K562 (cell line): ENCODE data around the gene MEF2C. TPM values are rescaled to one million over a fixed set of nuclear protein-coding genes. Genes with fewer than 3 reads are reported as not detected.

Experiments
- ATAC-seq: fragments of 200-7000 bp; cut with Tn5 transposase; 3 replicates; pipeline ENCODE4 v1.9.1; 2020; ENCODE audit warnings: moderate library complexity
- BruUV-seq: library from RNA; stranded (reverse); fragments of 400-500 nt; replicated peaks from 2 replicates; lab custom pipeline; 2021; lab: Mats Ljungman, UMichigan
- CTCF ChIA-PET: fragments of 300-600 bp; formaldehyde crosslinking; extraction: SDS; loops from one replicate; lab custom pipeline; 2021; ENCODE audit warnings: low intra/inter-chr PET ratio; lab: Yijun Ruan, JAX
- POLR2A ChIA-PET: fragments of 300-600, 350-650 bp; sonication (Branson Sonifier 250); formaldehyde crosslinking; extraction: SDS; loops from one replicate; lab custom pipeline; 2021; ENCODE audit warnings: antibody characterized with exemption, inconsistent platforms; lab: Yijun Ruan, JAX
- DNase-seq, 4 experiments: peaks; one replicate each; pipeline versions ENCODE4 v3.0.0 to v3.0.0-alpha.2; 2011 to 2018; ENCODE audit warnings: low spot score in 3 of 4, mixed read lengths in 3 of 4; ENCODE audit errors: extremely low read depth in 1 of 4
- FAIRE-seq: peaks from 2 replicates; lab custom pipeline; 2011; peaks lifted over from hg19 to GRCh38; lab: Jason Lieb, UNC
- H2AFZ ChIP-seq: 2 replicates; pipeline ENCODE4 v1.6.0; 2011; ENCODE audit warnings: low read depth, low read length, control low read depth, inconsistent platforms
- H3K27ac ChIP-seq: fragments of 200-600 bp; 3 replicates; pipeline ENCODE4 v1.8.0; 2011; ENCODE audit warnings: low read depth, mild to moderate bottlenecking, control low read depth, inconsistent platforms, low read length, moderate library complexity, mixed read lengths; ENCODE audit errors: extremely low read depth
- H3K27me3 ChIP-seq, 2 experiments: fragments of 300-600 bp in 1 of 2; 2 replicates in 1 of 2; 3 replicates in 1 of 2; pipeline versions ENCODE4 v1.6.0 to v1.8.0; 2011; ENCODE audit warnings: inconsistent platforms in 2 of 2, low read length in 2 of 2, mild to moderate bottlenecking in 1 of 2, mixed read lengths in 1 of 2, moderate library complexity in 1 of 2; ENCODE audit not compliant: control insufficient read depth in 2 of 2, insufficient read depth in 2 of 2
- H3K36me3 ChIP-seq: fragments of 300-600 bp; 3 replicates; pipeline ENCODE4 v1.8.0; 2011; ENCODE audit warnings: mild to moderate bottlenecking, low read length, inconsistent platforms; ENCODE audit not compliant: control insufficient read depth, insufficient read depth
- H3K4me1 ChIP-seq, 2 experiments: fragments of 200-600 bp in 1 of 2; replicated peaks in 1 of 2; 2 replicates in 1 of 2; 3 replicates in 1 of 2; pipeline versions ENCODE4 v1.5.1 to v1.8.0; 2011; ENCODE audit warnings: inconsistent platforms in 2 of 2, low read length in 2 of 2, mild to moderate bottlenecking in 1 of 2, mixed read lengths in 1 of 2, moderate library complexity in 1 of 2; ENCODE audit not compliant: control insufficient read depth in 2 of 2, insufficient read depth in 2 of 2
- H3K4me2 ChIP-seq: 2 replicates; pipeline ENCODE4 v1.6.1; 2011; ENCODE audit warnings: low read length, control low read depth, inconsistent platforms, mixed read lengths; ENCODE audit not compliant: insufficient read depth
- H3K4me3 ChIP-seq: fragments of 200-600 bp; sonication (generic), shearing (Covaris generic); 2 replicates; pipeline ENCODE4 v1.5.1; 2016; ENCODE audit warnings: control low read depth, inconsistent platforms
- H3K79me2 ChIP-seq: fragments of 200-600 bp; 3 replicates; pipeline ENCODE4 v1.8.0; 2011; ENCODE audit warnings: low read length, inconsistent platforms; ENCODE audit not compliant: control insufficient read depth, insufficient read depth
- H3K9ac ChIP-seq, 2 experiments: 2 replicates each; pipeline versions ENCODE4 v1.6.0 to v1.6.1; 2011; ENCODE audit warnings: low read depth in 2 of 2, low read length in 2 of 2, control low read depth in 1 of 2, inconsistent platforms in 1 of 2, mild to moderate bottlenecking in 1 of 2, mixed read lengths in 1 of 2; ENCODE audit not compliant: insufficient read depth in 1 of 2
- H3K9me1 ChIP-seq: one replicate; pipeline ENCODE4 v1.6.0; 2011; ENCODE audit warnings: inconsistent platforms, mild to moderate bottlenecking, low read length, moderate library complexity; ENCODE audit not compliant: control insufficient read depth, insufficient read depth
- H3K9me3 ChIP-seq: replicated peaks from 2 replicates; pipeline ENCODE4 v1.5.1; 2011; ENCODE audit warnings: low read depth, low read length, inconsistent platforms; ENCODE audit not compliant: control insufficient read depth, insufficient read depth
- H4K20me1 ChIP-seq: replicated peaks from 2 replicates; pipeline ENCODE4 v1.6.1; 2011; ENCODE audit warnings: low read length, inconsistent platforms, mixed read lengths; ENCODE audit not compliant: control insufficient read depth, insufficient read depth
- MCM2 ChIP-seq: fragments of 450-650 bp; IDR thresholded peaks from 2 replicates; pipeline ENCODE4 v1.6.1; 2017; ENCODE audit warnings: low read depth, mild to moderate bottlenecking
- NCOA2 ChIP-seq, 2 experiments: fragments of 450-650 bp; IDR thresholded peaks; 2 replicates each; pipeline ENCODE4 v1.6.1; 2018; ENCODE audit warnings: mild to moderate bottlenecking in 2 of 2, moderate library complexity in 1 of 2; ENCODE audit not compliant: partially characterized antibody in 2 of 2
- TEAD2 ChIP-seq: fragments of 450-650 bp; IDR thresholded peaks from 2 replicates; pipeline ENCODE4 v1.6.1; 2016; ENCODE audit warnings: missing genetic modification characterization, control low read depth, missing compliant biosample characterization
- YY1 ChIP-seq, 3 experiments: IDR thresholded peaks; 2 replicates each; pipeline ENCODE4 v1.6.1; 2011; ENCODE audit warnings: low read length in 2 of 3, mild to moderate bottlenecking in 2 of 3, moderate library complexity in 2 of 3, borderline replicate concordance in 1 of 3, control low read depth in 1 of 3, low read depth in 1 of 3; ENCODE audit not compliant: insufficient read depth in 3 of 3, insufficient replicate concordance in 2 of 3, control insufficient read depth in 1 of 3, insufficient read length in 1 of 3; ENCODE audit errors: extremely low read depth in 1 of 3
- WGBS: fragments of 100-300 bp; shearing (Covaris generic); methylation state at CpG from one replicate; pipeline ENCODE4 v1.1.6; 2016; ENCODE audit warnings: low coverage, mixed read lengths; ENCODE audit not compliant: insufficient coverage; ENCODE audit errors: missing lambda C conversion rate; 5-methylcytosine and 5-hydroxymethylcytosine counted together
- in situ Hi-C: fragments of 300-500 bp; cut with MboI; formaldehyde crosslinking; loops from 4 replicates; pipeline ENCODE4 v1.15.0; 2018; ENCODE audit warnings: inconsistent platforms, mixed read lengths
- intact Hi-C: fragments of 100-400 bp; cut with micrococcal nuclease; formaldehyde crosslinking; loops from 2 replicates; pipeline ENCODE4 v1.14.2; 2022
- polyA plus RNA-seq, 8 experiments: library from polyadenylated mRNA; depleted of rRNA in 4 of 8; stranded (reverse) in 5 of 8; unstranded in 3 of 8; fragments of >200 nt; fragmentation: Nextera tagmentation in 2 of 8; fragmentation: Illumina TruSeq in 1 of 8; extraction: Ambion mirVana in 2 of 8; extraction: Trizol in 1 of 8; gene quantifications; 2 replicates each; pipeline versions ENCODE4 v1.2.1 to v1.2.3, GENCODE V29; 2011 to 2014; ENCODE audit warnings: inconsistent platforms in 1 of 8, missing spikeins in 1 of 8
- total RNA-seq, 7 experiments: library from RNA; depleted of rRNA in 6 of 7; stranded (reverse); fragments of >200 nt in 6 of 7; fragmentation: Illumina TruSeq in 2 of 7; extraction: Trizol in 2 of 7; gene quantifications; 2 replicates each; pipeline versions ENCODE4 v1.2.1 to v1.2.3, GENCODE V29; 2011 to 2021; ENCODE audit warnings: low replicate concordance in 1 of 7

MEF2C gene
- total and polyA plus RNA-seq, 9 of the 15 experiments (the other 6 are each of a cell fraction or from before 2014, with no cell fraction given) = 25.1 to 67.8 (median 58.3) TPM

DNA sequence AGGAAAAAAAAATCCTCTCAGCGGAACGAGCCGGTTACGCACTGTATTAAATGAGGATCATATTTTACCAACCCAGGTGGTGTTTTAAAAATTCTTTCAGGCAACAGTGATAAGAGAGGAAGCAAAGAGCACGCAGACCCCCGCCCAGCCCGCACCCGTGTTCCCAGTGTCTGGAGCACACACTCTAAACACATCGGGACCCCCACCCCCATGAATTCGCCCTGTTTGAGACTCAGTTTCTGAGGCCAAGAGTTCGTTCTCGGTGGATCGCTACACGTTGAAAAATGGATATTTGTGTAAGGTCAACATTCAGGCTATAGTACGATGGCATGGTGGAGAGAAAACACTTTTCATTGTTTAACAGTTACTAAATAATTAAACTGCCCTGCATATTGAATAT is 196.3 kb downstream of the MEF2C start:
- Histone ChIP-seq H2AFZ (no peak overlapping the region), H3K27ac (no peak overlapping the region), H3K79me2 (no peaks in the 10 kb centered on the region), H3K4me1 (peaks cover 0 to 21% of the 10 kb centered on the region in 2 experiments; a peak in 1 of 5 replicates), H3K36me3 (no peaks in the 10 kb centered on the region), H3K9me3 (no peaks in the 10 kb centered on the region), H3K4me2 (no peak overlapping the region), H3K4me3 (no peak overlapping the region), H4K20me1 (no peaks in the 10 kb centered on the region), H3K27me3 (peaks cover 48 to 62% of the 10 kb centered on the region in 2 experiments; a peak in 3 of 5 replicates), H3K9ac (no peak overlapping the region), H3K9me1 (no peaks in the 10 kb centered on the region)
- intact Hi-C loops (no loop called here), in situ Hi-C loops (no loop called here)
- WGBS = 2% methylated on average over 12 of the region's 15 CpGs
- ChIA-PET POLR2A (interaction anchor here (0.6 kb wide), 1 partner anchor 961 kb away, joined by 3 read pairs; no protein-coding TSS in a partner anchor), CTCF (no interaction called here)
- no TSS peak for BruUV-seq
- ATAC-seq = no peak
- no peak for FAIRE-seq
- TF ChIP-seq MCM2 = no peak
- no peak for TF ChIP-seq YY1 (IDR thresholded peaks at IDR 0.05; ENCODE audit: borderline replicate concordance in 1 of 3, control insufficient read depth in 1 of 3, extremely low read depth in 1 of 3, insufficient read depth in 3 of 3, insufficient read length in 1 of 3, insufficient replicate concordance in 2 of 3, low read depth in 1 of 3, low read length in 2 of 3)
- no peak for TF ChIP-seq TEAD2 (tag)
- TF ChIP-seq NCOA2 (IDR thresholded peaks at IDR 0.05; ENCODE audit: partially characterized antibody in 2 of 2) = no peak
- no peak for DNase-seq
